IPS-NIHi7 (cell line): ENCODE results near the gene CA11.
"Not testable (repeated sequence)": the region's sequence is repeated elsewhere in the genome, so short reads cannot be mapped to it uniquely, and the experiment has no call there.

Source experiments
- DNase-seq: peaks from one replicate; pipeline ENCODE4 v3.0.0; 2012; ENCODE audit warnings: mixed read lengths; ENCODE audit errors: extremely low spot score

The CA11 gene

GRCh38 chr19:48646001-48646721 is at the start of gene CA11:
Gene CA11 (minus strand): TSS chr19:48646187. CDS start chr19:48645632, 555 bp downstream.
- DNase-seq = peak; percentile 93

- not testable (repeated sequence) for DNase-seq
Observed at GRCh38 chr19:48693629-48694028, 47.6 kb upstream of the CA11 start.

- no peak for DNase-seq
Observed at GRCh38 chr19:48689449-48689848, 43.5 kb upstream of the CA11 start.

GRCh38 chr19:48687776-48688175 is 41.8 kb upstream of the CA11 start:
- DNase-seq = no peak

- DNase-seq = not testable (repeated sequence)
Observed at GRCh38 chr19:48686637-48687036, 40.6 kb upstream of the CA11 start.

GRCh38 chr19:48686088-48686487 is 40.1 kb upstream of the CA11 start:
- DNase-seq = no peak

- no peak for DNase-seq
Observed at GRCh38 chr19:48685583-48685982, 39.6 kb upstream of the CA11 start.

- DNase-seq = no peak
Observed at GRCh38 chr19:48683349-48683748, 37.4 kb upstream of the CA11 start.

GRCh38 chr19:48681127-48681470 is 35.1 kb upstream of the CA11 start:
- no peak for DNase-seq

- DNase-seq = no peak
Observed at GRCh38 chr19:48680436-48681126, 34.6 kb upstream of the CA11 start.

- DNase-seq = not testable (repeated sequence)
Observed at GRCh38 chr19:48680006-48680405, 34.0 kb upstream of the CA11 start.

- peak; percentile 5 for DNase-seq
Observed at GRCh38 chr19:48678201-48678600, 32.2 kb upstream of the CA11 start.

- DNase-seq = no peak
Observed at GRCh38 chr19:48676887-48677286, 30.9 kb upstream of the CA11 start.

GRCh38 chr19:48676487-48676886 is 30.5 kb upstream of the CA11 start:
- peak; percentile 4 for DNase-seq

- DNase-seq = peak; percentile 97
Observed at GRCh38 chr19:48674921-48675824, 29.2 kb upstream of the CA11 start.

GRCh38 chr19:48674216-48674809 is 28.3 kb upstream of the CA11 start:
- peak; percentile 59 for DNase-seq

GRCh38 chr19:48673436-48674100 is 27.6 kb upstream of the CA11 start:
- DNase-seq = no peak

- no peak for DNase-seq
Observed at GRCh38 chr19:48672994-48673393, 27.0 kb upstream of the CA11 start, which contains the start of gene NTN5. Gene NTN5 (minus strand): TSS chr19:48673017. CDS start chr19:48670986, 2,031 bp downstream.

GRCh38 chr19:48671446-48671995 is 25.5 kb upstream of the CA11 start:
- no peak for DNase-seq

GRCh38 chr19:48670699-48671445 is 24.9 kb upstream of the CA11 start:
- no peak for DNase-seq
